NCI-H345 treated with DMSO at 0.1 percent for 48 hours (cell line): ENCODE results near the gene MAPK1.
"Not testable (repeated sequence)": the region's sequence is repeated elsewhere in the genome, so short reads cannot be mapped to it uniquely, and the experiment has no call there.

Experiments
- DNase-seq: peaks from one replicate; lab custom pipeline; 2025; ENCODE audit not compliant: unreplicated experiment; lab: John Stamatoyannopoulos, UW

MAPK1 gene

GRCh38 chr22:21728270-21728669 is 139.2 kb downstream of the MAPK1 start:
- no peak for DNase-seq

GRCh38 chr22:21727768-21728167 is 139.7 kb downstream of the MAPK1 start:
- DNase-seq = no peak

GRCh38 chr22:21727159-21727558 is 140.3 kb downstream of the MAPK1 start:
- no peak for DNase-seq

- no peak for DNase-seq
These were observed 140.8 kb downstream of the MAPK1 start for GRCh38 chr22:21726650-21727049.

- DNase-seq = no peak
These were observed 141.3 kb downstream of the MAPK1 start for GRCh38 chr22:21725956-21726649.

GRCh38 chr22:21724496-21724895 is 142.9 kb downstream of the MAPK1 start:
- DNase-seq = not testable (repeated sequence)

- not testable (repeated sequence) for DNase-seq
These were observed 146.1 kb downstream of the MAPK1 start for GRCh38 chr22:21721195-21721852.

- DNase-seq = not testable (repeated sequence)
These were observed 147.1 kb downstream of the MAPK1 start for GRCh38 chr22:21720191-21720859.

- DNase-seq = no peak
These were observed 148.4 kb downstream of the MAPK1 start for GRCh38 chr22:21719024-21719423.

GRCh38 chr22:21718499-21718898 is 148.9 kb downstream of the MAPK1 start:
- DNase-seq = no peak

- not testable (repeated sequence) for DNase-seq
These were observed 150.9 kb downstream of the MAPK1 start for GRCh38 chr22:21716395-21717122.

GRCh38 chr22:21714786-21715185 is 152.7 kb downstream of the MAPK1 start:
- no peak for DNase-seq

- no peak for DNase-seq
These were observed 153.2 kb downstream of the MAPK1 start for GRCh38 chr22:21714059-21714770.

- DNase-seq = no peak
These were observed 153.9 kb downstream of the MAPK1 start for GRCh38 chr22:21713428-21714058.

- no peak for DNase-seq
These were observed 154.6 kb downstream of the MAPK1 start for GRCh38 chr22:21712751-21713427.

GRCh38 chr22:21711851-21712250 is 155.6 kb downstream of the MAPK1 start:
- no peak for DNase-seq

- DNase-seq = no peak
These were observed 157.3 kb downstream of the MAPK1 start for GRCh38 chr22:21710156-21710555.

- no peak for DNase-seq
These were observed 157.8 kb downstream of the MAPK1 start for GRCh38 chr22:21709688-21710087.

- DNase-seq = no peak
These were observed 158.5 kb downstream of the MAPK1 start for GRCh38 chr22:21708960-21709359.

- no peak for DNase-seq
These were observed 159.8 kb downstream of the MAPK1 start for GRCh38 chr22:21707677-21708076.
